Endometrial microvascular endothelial cells (primary cell): ENCODE measurements around the gene FAM168B. TPM values are rescaled to one million over a fixed set of nuclear protein-coding genes. Genes with fewer than 3 reads are reported as not detected.

Experiments
- in situ Hi-C: cut with HindIII; loops from 2 replicates; pipeline ENCODE4 v1.10.0; 2017; ENCODE audit warnings: low sequenced_read_pairs, low pct_unique_long_range_greater_than_20kb; ENCODE audit errors: inconsistent ontology term
- total RNA-seq: library from RNA; depleted of rRNA; stranded (reverse); fragments of >200 nt; gene quantifications from one replicate; pipeline ENCODE4 v1.2.3, GENCODE V29; 2015; ENCODE audit errors: inconsistent ontology term

Gene FAM168B
- total RNA-seq, 1 donor from 2014 or later: 97.1 TPM

DNA sequence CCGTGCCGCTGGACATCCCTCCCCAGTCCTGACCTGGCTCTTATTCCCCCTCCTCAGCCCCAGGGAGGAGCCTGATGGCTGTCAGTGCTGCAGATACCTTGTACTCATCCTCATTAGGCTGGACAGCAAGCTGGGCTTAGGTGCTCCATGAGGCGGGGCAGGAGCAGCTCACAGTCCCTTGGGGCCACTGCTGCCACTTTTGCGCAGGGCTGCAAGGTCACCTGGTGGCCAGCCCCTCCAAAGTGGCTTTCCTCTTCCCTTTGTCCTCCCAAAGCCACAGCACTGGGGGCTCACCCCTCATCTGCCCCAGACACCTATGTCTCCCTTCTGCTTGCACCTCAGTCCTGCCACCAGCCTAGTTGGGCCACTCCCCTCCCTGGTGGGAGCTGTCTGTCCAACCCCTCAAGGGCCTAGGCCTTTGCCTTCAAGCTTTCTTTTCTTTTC, 60.8 kb downstream of the FAM168B start:
- in situ Hi-C loops: no loop called here

DNA sequence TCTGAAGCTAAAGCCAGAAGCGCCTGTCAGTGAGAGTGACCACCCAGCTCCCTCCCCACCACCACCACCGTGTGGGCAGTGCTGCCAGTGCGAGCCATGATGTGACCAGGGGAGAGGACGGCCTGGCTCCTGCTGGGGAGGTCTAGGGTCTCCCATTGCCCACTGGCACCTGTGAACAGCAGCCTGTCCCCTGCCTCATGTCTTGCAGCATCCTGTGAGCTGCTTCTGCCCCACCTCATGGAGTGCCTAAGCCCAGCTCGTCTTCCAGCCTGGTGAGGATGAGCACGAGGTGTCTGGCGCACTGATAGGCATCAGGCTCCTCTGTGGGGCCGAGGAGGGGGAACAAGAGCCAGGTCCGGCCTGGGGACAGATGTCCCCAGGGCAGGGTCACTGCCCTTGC, 61.4 kb downstream of the FAM168B start:
- in situ Hi-C loops: no loop called here

DNA sequence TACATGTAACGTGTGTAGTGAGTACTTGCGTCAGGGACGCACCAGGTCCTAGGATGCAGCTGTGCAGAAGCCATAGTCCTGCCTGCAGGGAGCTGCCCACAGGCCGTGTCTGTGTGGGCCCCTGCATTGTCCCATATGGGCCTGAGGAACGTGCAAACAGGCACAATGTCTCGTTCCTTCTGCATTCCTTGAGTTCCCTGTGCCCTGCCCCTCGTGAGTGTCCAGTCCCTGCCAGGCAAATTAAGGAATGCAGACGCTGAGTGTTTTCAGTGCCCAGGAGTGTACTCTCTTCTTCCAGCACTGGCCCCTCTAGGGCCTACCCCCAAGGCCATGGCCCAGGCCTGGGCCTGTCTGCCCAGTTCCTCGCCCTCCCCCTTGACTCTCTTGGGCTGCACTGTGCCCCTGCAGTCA, 61.8 kb downstream of the FAM168B start:
- in situ Hi-C loops: no loop called here

DNA sequence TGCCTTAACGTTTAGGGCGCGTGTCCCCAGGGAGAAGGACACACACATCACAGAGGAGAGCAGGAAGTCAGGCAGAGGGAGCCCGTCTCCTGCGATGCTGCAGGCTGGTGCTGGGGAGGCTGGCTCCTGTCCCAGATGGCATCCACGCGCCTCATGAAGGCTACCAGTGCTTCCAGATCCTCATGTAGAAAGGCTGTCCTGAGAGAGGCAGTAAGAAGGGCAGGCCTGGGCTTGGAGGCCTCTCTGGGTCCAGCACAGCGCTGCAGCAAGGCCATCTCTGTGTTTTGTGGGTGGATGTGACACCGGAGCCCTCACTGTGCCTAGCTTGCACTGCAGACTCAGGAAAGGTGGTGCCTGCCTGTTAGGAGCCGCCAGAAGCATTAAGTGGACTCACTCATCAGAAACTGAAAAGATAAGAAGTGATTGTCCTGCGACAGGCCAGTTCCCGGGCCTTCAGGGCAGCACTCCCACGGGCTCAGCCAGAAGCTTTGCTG, 62.7 kb downstream of the FAM168B start:
- in situ Hi-C loops: no loop called here

DNA sequence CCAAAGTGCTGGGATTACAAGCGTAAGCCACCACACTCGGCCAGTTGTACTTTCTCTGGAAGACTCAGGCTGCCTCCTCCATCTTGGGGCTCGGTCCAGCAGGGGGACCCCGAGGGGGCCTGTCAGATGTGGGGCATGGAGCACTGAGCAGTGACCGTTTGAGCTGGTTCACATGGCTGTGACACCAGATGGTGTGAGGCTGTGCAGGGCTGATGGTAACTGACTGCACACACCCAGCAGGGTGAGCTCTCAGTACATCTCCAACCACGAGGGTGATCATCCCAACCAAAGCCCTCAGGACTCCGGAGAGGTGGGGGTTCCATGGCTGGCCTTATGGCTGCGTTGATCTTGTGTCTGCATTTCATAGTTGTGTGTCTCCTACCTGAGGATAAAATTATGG, 63.4 kb downstream of the FAM168B start:
- in situ Hi-C loops: no loop called here

DNA sequence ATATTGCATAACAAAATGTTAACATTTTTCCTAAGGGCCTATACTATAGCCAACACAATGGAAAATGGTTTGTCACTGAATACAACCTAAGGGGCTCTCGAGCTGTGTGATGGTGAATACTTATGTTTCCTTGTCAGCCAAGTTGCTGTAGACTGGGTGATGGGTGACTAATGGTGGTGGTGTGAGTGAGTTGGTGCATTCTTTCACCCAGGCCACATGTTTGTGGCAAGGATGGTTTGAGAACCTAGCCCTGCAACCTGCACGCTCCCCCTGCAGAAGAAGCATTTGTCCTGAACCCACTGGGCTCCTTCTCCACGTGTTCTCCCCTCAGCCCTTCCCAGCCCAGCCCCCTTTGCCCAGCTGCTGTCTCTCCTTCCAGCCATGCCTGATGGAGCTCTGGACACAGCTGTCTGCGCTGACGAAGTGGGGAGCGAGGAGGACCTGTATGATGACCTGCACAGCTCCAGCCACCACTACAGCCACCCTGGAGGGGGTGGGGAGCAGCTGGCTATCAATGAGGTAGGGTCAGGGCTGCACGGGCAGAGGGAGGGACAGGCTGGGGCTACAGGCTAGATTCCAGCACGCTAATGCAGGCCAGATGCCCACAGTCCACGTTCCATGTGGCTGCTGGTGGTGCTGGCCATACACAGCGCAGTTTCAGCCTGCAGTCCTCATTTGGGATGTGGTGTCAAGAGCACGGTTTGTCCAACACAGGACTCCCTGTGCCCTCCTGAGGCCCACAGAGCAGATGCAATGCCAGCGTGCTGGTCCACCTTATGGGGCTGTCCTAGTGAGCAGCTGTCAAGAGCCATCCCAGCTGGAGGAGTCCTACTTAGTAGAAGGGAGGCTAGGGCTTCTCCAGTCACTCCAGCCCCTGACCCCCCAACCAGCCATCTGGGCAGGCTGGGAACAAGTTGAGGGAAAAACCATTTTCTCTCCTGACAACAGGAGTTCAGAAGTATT, 65.4 kb downstream of the FAM168B start:
- in situ Hi-C loops: no loop called here

DNA sequence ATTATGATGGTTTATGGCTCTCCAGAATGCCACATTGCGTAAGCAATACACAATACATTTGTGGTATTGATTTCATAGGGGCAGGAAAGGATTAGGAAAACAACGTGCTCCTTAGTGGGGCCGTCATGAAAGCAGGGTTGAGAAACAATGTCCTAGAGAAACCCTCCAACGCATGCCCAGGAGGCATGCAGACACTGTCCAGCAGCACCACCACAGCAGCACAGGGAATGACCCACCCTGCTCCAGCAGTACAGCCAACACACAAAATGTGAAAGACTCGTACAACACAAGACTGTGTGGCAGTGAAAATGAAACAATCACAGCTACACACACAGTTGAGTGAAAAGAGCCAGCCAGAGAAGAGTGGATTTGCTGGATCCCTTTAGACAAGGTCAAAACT, 66.3 kb downstream of the FAM168B start:
- in situ Hi-C loops: no loop called here

DNA sequence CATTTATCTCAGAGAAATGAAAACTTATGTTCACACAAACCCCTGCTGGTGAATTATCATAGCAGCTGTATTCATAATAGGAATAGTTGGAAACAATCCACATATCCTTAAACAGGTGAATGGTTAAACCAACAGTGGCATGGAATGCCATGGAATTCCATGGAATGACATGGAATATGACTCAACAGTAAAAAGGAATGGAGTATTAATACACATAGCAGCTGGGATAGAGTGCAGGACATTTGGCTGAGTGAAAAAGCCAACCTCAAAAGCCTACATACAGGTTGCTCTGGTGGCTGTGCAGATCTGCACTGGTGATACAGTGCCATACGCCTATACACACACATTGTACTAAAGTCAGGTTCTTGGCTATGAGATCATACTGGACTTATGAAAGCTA, 69.5 kb downstream of the FAM168B start:
- in situ Hi-C loops: no loop called here

DNA sequence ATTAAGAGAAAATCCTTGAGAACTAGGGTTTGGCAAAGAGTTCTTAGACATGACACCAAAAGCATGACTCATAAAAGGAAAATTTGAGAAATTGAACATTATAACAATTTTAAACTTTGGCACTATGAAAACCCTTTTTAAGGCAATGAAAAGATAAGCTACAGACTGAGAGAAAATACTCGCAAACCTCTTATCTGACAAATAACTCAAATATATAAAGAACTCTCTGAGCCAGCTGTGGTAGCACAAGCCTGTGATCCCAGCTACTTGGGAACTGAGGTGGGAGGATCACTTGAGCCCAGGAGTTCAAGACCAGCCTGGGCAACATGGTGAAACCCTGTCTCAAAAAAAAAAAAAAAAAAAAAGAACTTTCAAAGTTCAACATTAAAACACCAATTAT, 70.5 kb downstream of the FAM168B start:
- in situ Hi-C loops: no loop called here

DNA sequence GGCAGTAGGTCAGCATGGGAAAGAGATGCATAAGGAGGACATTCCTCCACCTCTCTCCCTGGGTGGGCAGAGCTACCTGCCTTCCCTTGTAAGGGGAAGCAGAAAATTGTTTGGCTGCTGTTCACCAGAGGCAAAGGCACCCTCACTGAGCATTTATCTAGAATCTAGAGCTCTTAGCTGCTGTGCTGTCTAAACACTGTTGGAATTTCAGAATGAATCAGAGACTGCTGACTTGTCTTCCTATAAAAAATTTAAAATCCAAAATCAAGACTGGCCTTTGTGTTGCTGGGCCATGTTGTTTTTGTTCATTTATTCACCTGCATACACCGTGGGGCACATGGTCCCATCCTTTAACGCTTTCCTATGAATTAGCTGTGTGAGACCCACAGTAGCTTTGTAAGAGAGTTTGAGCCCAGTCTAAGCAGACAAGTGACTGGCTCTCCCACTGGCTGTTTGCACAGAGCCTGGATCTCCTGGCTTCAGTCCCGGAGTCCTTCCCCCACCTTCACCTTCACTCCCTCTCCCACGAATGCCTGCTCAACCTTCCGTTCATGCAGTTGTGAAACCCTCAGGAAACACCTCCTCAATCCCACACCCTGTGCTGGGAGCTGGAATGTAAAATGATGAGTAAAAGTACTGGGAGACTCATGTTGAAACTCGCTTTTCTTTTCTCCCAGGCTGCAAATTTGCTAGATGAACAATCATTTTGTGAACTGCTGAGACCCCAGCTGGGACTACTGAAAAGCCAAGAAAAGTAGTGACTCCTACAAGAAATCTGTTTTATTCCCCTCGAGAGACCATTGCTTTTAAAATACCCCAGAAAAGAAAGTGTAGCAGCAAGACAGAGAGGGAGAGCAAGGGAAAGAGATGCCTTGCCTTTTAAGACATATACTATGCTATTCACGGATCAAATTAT, 76.2 kb downstream of the FAM168B start:
- in situ Hi-C loops: no loop called here

DNA sequence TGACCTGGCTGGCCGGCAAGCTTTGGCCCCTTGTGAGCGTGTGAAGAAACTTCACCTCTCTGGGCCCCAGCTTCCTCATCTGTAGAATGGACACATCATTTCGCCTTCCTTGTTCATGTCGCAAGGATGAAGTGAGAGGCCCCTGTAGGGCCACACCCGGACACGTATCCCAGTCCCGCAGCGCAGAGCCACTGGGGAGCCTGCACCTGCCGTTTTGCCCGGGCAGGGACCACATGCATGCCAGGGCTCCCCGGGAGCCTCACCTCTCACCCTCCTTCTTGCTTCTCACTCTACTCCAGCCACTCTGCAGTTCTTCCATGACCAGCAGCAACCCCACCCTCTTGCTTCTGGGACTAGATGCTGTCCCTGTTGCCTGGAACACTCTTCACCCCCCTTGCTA, 77.5 kb downstream of the FAM168B start:
- in situ Hi-C loops: no loop called here

DNA sequence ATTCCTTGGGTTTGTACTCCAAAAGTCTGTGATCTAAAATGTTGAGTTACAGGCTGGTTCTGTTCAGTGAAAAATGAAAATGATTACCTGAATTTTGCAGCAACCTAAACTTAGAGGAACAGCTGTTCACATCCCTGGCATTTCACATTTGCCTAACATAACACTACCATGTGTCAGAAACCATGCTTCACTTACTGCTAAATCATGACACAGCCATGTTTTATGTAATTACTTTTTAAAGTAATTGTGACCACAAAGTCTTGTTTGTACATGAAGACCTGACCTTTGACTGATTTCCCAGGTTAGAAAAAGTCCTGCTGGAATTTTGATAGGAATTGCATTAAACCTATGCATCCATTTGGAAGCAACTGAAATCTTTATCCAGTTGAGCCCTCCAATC, 79.1 kb downstream of the FAM168B start:
- in situ Hi-C loops: no loop called here

DNA sequence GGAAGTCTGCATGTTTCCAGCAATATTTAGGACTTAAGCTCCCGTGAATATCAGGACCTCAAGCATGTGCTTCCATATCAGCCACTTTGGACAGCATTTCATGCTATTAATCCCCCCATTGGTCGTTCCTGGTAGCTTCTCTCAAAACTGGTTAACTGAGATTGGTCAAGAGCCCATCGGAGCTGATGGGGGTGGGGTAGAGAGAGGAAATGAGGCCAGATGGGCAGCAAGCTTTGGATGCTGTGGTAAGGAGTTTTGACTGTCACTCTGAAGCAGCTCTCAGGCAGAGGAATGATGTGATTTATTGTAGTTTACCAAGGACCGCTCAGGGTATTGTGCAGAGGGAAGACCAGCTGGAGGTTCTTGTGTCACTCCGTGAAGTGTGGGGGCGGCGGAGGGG, 81.8 kb downstream of the FAM168B start:
- in situ Hi-C loops: no loop called here

DNA sequence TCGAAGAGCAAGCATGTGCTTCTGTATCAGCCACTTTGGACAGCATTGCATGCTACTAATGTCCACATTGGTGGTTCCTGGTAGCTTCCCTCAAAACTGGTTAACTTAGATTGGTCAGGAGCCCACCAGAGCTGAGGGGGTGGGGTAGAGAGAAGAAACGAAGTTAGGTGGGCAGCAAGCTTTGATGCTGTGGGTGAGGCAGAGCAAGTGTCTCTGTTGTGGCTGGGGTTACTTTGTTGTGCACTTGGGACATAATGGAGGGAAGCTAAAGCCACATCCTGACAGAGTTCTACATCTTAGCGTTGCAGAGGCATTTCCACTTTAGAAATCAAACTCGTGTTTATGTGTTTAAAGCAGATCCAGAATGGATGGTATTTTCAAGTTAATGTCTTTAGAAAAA, 82.7 kb downstream of the FAM168B start:
- in situ Hi-C loops: no loop called here

DNA sequence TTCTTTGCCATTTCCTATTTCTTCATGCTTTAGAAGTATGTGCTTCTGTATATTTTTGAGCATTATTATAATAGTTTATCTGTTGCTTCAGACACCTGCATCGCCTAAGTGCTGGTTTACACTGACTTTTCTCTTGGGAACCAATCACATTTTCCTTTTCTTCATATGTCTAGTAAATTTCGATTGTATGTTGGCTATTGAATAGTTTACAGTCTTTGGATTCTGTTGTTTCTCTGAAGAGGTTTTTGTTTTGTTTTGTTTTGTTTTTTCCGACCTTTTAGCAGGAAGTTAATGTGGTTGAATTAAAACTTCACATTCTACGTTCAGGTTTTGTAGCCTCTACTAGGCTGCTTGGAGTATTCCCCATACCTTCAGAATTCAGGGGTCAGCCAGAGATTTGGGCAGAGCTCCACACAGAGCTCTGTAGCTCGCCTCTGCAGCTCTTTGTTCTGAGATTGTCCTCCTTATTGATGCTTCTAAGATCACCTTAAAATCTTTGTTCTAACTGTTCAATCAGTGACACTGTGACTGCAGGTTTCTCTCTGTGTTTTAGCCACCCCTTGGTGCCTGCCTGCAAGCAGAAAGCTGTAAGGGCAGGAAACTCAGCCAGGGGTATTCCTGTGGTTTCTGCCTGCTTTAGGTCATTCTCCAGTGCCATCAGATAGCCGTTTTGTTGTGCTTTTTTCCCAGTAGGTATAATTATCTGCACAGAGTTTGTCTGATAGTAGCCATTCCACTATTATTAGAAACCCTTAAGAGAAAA, 83.4 kb downstream of the FAM168B start:
- in situ Hi-C loops: no loop called here

DNA sequence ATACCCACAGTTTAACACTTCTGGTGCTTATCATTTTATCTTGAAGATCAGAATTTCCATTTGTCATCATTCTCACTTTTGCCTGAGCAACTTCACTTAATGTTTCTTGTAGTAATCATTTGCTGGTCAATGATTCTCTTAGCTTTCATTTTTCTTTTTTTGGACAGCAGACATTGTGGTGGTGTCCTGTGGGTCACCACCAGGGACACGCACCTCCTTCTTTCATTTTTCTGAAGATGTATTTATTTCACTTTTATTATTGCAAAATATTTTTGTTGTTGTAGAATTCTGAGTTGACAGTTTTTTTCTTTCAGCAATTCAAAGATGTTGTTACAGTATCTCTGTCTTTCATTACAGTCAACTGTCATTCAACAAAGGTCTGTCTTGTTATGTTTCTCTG, 84.3 kb downstream of the FAM168B start:
- in situ Hi-C loops: no loop called here

DNA sequence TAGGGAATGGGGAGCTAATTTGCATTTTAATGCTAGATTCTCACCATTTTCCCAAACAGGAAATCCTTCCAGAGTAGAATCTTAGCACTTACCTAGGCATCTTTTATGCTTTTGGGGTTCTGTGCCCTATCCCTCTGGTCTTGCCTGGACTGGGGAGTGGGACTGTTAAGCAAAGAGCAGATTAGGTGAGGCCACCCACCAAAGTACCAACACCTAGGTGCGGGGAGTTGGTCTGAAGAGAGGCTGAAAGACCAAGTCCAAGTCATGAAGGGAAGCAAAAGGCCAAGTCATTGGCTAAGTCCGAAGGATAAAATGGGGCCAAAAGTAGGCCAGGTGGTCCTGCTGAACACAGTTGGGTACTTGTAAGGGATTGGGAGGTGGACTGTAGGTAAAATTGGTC, 86.7 kb downstream of the FAM168B start:
- in situ Hi-C loops: no loop called here

DNA sequence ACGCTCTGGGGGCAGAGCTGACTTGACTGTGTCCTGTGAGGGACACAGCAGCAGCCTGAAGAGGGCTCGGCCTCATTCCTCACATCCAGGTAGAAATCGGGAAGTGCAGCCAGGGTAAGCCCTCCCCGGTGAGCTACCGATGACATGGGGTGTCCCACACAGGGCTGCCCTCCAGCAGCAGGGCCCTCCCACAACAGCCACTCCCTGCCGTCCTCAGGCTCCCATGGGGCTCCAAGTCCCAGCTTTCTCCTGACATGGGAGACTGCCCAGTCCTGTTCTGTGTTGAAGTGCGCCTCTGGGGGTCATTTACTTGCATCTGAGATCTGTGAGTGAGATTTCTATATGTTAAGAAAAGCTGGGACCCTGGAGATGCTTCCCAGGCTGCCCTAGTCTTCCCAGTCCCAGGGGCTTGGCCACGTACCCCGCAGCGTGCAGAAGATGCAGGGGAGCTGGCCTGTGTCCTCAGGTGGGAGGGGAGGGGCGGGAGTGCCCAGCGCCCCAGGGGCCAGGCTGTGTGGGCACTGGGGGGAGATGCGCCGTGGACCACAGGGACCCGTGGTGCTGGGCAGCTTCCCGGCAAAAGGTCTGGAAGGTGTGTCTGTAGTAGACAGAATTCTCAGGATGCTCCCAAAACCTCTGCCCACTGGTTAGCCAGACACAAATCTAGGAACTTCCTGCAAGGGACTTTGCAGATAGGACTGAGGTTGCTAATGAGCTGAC, 87.9 kb downstream of the FAM168B start:
- in situ Hi-C loops: no loop called here
